22Rv1 (cell line): ENCODE data around the gene LRCH3.

Experiments used
- ZFX ChIP-seq: fragments of 450-650 bp; IDR thresholded peaks from 2 replicates; pipeline ENCODE4 v1.6.1; 2017; ENCODE audit warnings: antibody characterized with exemption, borderline replicate concordance
- TF ChIP-seq, protein P1 (sequence below): fragments of 450-650 bp; IDR thresholded peaks from 2 replicates; pipeline ENCODE4 v1.5.1; 2017; ENCODE audit warnings: mild to moderate bottlenecking

DNA sequence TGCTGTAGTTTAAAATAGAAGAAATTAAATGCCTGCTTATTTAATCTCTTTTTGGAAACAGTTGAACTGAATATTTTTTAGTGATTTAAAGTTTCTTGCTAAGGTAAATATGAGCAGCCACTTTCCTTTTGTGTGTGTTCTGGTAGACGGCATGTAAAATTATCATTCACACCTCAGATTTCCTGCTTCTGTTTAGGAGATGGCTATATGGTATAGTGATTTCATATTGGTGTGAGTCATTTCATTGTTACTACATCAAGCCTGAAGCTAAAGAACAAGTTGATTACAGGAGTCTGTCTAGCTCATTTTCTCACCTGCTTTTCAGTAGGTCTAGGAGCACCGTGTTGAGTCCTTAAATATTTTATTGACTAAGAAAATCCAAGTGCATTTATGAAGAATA, 2.2 kb downstream of the LRCH3 start:
- TF ChIP-seq, protein P1, sequence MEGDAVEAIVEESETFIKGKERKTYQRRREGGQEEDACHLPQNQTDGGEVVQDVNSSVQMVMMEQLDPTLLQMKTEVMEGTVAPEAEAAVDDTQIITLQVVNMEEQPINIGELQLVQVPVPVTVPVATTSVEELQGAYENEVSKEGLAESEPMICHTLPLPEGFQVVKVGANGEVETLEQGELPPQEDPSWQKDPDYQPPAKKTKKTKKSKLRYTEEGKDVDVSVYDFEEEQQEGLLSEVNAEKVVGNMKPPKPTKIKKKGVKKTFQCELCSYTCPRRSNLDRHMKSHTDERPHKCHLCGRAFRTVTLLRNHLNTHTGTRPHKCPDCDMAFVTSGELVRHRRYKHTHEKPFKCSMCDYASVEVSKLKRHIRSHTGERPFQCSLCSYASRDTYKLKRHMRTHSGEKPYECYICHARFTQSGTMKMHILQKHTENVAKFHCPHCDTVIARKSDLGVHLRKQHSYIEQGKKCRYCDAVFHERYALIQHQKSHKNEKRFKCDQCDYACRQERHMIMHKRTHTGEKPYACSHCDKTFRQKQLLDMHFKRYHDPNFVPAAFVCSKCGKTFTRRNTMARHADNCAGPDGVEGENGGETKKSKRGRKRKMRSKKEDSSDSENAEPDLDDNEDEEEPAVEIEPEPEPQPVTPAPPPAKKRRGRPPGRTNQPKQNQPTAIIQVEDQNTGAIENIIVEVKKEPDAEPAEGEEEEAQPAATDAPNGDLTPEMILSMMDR: no peak
- TF ChIP-seq ZFX: no peak
